Mammary epithelial cell (primary cell): ENCODE measurements around the gene STUB1.

ENCODE experiments used
- EZH2 ChIP-seq: IDR thresholded peaks from 2 replicates; pipeline ENCODE4 v1.6.1; 2012; ENCODE audit warnings: low read length, inconsistent platforms, borderline replicate concordance
- TF ChIP-seq, protein P1 (sequence below), 2 donors: IDR thresholded peaks in 1 of 2; conservative IDR thresholded peaks in 1 of 2; 2 replicates each; pipeline ENCODE4 v1.5.1; 2011 to 2012; ENCODE audit warnings: inconsistent platforms in 2 of 2, low read length in 2 of 2, mild to moderate bottlenecking in 2 of 2, control low read depth in 1 of 2, low read depth in 1 of 2; ENCODE audit not compliant: insufficient read depth in 1 of 2; ENCODE audit errors: extremely low read depth in 1 of 2

- TF ChIP-seq, protein P1, sequence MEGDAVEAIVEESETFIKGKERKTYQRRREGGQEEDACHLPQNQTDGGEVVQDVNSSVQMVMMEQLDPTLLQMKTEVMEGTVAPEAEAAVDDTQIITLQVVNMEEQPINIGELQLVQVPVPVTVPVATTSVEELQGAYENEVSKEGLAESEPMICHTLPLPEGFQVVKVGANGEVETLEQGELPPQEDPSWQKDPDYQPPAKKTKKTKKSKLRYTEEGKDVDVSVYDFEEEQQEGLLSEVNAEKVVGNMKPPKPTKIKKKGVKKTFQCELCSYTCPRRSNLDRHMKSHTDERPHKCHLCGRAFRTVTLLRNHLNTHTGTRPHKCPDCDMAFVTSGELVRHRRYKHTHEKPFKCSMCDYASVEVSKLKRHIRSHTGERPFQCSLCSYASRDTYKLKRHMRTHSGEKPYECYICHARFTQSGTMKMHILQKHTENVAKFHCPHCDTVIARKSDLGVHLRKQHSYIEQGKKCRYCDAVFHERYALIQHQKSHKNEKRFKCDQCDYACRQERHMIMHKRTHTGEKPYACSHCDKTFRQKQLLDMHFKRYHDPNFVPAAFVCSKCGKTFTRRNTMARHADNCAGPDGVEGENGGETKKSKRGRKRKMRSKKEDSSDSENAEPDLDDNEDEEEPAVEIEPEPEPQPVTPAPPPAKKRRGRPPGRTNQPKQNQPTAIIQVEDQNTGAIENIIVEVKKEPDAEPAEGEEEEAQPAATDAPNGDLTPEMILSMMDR (conservative IDR thresholded peaks at IDR 0.05 in 1 of 2, IDR thresholded peaks at IDR 0.05 in 1 of 2; ENCODE audit: extremely low read depth in 1 of 2, insufficient read depth in 1 of 2, low read depth in 1 of 2, low read length in 2 of 2) = no peak
- no peak for TF ChIP-seq EZH2
Measured at GRCh38 chr16:729768-730665, 49.8 kb downstream of the STUB1 start.
